ENCODE data around the gene MFSD6.
"Not testable (repeated sequence)": the region's sequence is repeated elsewhere in the genome, so short reads cannot be mapped to it uniquely, and the experiment has no call there.

The MFSD6 gene

GRCh38 chr2:190466819-190467446 lies 58.8 kb downstream of the MFSD6 start:
- peak; percentile 11 for DNase-seq (ENCODE audit: low read depth)

DNA sequence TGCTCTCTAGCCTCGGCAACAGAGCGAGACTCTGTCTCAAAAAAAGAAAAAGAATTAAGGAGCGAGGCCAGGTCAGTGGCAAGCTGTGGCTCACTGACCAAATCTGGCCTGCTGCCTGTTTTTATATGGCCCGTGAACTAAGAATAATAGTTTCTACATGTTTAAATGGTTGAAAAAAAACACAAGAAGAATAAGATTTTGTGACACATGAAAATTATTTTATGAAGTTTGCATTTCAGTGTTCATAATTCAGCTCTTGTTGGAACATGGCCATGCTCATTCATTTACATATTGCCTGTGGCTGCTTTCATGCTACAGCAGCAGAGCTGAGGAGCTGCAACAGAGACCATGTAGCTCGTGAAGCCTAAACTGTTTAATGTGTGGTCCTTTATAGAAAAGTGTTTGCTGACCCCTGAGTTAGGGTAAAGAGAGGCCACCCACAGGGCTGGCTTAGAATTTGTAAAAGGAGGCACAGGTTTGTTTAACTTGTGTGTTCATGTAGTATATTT lies 59.5 kb downstream of the MFSD6 start:
- no peak for DNase-seq (ENCODE audit: low read depth)

- not testable (repeated sequence) for DNase-seq (ENCODE audit: low read depth)
These were observed 60.2 kb downstream of the MFSD6 start for GRCh38 chr2:190468354-190468753.

DNA sequence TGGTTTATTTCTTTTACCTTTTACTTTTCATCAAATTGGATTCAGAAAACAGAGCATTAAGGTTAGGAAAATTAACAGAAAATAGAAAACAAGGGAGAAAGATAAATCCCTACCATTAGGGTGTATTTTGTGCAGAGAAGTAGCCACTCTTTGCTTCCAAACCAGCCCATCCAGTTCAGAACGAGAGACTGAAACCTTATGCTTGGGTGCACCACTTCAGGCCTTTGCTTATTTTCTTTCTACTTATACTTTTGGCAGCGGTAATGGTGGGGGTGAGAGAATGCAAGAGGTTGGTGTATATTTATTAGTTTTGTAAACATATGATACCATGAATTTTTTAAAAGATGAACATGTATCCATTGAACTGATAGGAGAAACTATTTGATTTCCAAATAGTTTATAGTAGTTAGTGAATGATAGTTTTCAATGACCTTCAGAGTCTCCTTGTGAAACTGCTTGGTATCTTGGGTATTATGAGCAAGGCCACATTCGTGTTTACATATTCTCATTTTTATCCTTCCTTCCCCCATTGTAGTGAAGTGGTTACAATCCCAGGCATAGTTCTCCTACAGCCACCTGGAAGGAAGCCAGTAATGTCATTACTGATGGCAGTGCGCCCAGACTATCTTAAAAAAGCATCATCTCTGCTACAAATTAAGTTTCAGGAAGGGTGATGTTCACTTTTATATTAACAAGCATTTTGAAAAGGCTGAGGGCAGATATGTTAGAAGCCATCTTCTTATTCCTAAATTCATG lies 60.8 kb downstream of the MFSD6 start:
- DNase-seq (ENCODE audit: low read depth) = peak; percentile 93

DNA sequence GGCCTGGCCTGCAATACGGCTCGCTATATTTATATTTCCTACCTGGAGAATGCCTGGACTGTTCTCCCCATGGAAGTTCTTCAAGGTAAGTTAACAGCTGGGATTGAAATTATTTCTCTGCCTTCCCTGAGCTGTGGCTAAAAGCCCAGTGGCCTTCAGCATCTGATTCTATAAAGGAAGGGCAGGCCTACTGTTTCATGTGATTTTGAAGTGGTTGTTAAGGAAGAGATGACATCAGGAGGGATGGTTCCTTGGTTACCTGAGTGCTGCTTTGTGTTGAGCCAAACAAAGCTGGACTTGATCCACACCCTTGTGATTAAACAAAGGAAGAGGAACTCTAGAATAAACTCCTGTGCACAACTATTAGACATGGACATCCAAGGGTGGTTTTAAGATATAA lies 61.6 kb downstream of the MFSD6 start:
- DNase-seq (ENCODE audit: low read depth) = peak; percentile 43

GRCh38 chr2:190470256-190470826 lies 62.2 kb downstream of the MFSD6 start:
- DNase-seq (ENCODE audit: low read depth) = no peak

DNA sequence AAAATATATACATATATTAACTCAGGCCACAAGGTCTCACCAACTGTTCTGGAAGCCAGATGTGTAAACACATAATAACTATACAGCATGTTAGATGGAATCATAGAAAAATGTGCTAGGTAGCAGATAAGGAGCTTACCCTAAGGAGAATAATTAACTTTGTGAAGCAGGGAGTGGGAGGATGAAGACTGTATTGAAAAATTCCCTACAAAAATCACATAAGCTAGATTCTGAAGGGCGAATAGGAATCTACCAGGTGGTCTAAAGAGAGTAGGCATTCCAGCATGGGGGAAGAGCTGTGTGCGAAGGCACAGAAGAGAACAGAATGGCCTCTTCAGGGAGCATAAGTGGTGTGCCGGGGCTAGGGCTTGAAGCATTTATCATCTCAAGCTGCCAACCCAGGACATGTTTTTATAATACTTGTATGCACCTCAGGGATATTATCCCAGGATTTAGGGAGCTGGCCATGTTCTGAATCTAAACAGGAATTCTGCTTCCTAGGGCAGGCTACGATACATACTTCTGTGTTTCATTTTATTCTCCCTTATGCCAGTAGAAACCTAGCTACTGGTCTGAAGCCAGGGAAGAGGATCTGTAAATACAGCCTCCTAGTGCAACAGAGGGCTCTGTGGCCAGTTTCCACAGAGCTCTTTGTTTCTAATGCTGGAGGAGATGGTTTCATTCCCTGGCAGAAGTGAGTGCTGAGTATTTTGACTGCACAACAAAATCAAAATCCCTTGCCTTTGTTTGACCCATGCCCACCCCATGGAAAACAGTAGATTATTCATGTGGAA lies 69.7 kb downstream of the MFSD6 start:
- DNase-seq (ENCODE audit: low read depth) = no peak

- DNase-seq (ENCODE audit: low read depth) = no peak
These were observed 70.5 kb downstream of the MFSD6 start for GRCh38 chr2:190478572-190479195.

- DNase-seq (ENCODE audit: low read depth) = no peak
These were observed 73.2 kb downstream of the MFSD6 start for GRCh38 chr2:190481339-190481738.

GRCh38 chr2:190482451-190482850 lies 74.3 kb downstream of the MFSD6 start:
- DNase-seq (ENCODE audit: low read depth) = no peak

GRCh38 chr2:190486037-190486623 lies 78.0 kb downstream of the MFSD6 start:
- DNase-seq (ENCODE audit: low read depth) = no peak

GRCh38 chr2:190488516-190489233 lies 80.5 kb downstream of the MFSD6 start:
- DNase-seq (ENCODE audit: low read depth) = no peak

DNA sequence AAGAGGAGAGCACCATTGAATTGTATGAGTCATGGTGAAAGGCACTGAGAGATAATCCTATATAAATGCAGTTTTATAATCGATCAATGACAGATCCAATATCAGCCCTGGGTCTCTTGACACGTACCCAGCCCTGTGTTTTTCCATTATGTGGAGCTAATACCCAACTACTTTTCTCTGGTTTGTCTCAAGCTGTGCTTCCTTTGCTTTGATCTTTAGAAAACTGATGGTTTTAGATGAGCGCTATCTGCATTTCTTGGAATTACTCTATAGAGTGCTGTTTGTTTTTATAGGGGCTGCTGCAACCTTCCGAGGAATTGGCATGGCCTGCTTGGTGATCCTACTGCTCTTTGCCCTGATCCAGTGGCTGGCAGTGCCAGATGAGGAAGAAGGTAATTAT lies 81.3 kb downstream of the MFSD6 start:
- no peak for DNase-seq (ENCODE audit: low read depth)

GRCh38 chr2:190490502-190490901 lies 82.3 kb downstream of the MFSD6 start:
- DNase-seq (ENCODE audit: low read depth) = no peak

DNA sequence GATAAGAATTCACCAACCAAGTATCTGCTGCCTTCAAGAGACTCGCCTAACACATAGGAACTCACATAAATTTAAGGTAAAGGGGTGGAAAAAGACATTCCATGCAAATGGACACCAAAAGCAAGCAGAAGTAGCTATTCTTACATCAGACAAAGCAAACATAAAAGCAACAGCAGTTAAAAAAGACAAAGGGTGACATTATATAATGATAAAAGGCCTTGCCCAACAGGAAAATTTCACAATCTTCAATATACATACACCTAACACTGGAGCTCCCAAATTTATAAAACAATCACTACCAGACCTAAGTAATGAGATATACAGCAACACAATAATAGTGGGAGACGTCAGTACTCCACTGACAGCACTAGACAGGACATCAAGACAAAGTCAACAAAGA lies 84.9 kb downstream of the MFSD6 start:
- DNase-seq (ENCODE audit: low read depth) = no peak

DNA sequence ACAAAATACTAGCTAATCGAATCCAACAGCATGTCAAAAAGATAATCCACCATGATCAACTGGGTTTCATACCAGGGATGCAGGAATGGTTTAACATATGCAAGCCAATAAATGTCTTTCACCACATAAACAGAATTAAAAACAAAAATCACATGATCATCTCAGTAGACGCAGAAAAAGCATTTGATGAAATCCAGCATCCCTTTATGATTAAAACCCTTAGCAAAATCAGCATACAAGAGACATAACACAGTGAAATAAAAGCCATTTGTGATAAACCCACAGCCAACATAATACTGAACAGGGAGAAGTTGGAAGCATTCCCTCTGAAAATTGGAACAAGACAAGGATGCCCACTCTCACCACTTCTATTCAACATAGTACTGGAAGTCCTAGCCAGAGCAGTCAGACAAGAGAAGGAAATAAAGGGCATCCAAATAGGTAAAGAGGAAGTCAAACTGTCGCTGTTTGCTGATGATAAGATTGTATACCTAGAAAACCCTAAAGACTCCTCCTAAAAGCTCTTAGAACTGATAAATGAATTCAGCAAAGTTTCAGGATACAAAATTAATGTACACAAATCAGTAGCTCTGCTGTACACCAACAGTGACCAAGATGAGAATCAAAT lies 86.6 kb downstream of the MFSD6 start:
- not testable (repeated sequence) for DNase-seq (ENCODE audit: low read depth)

- no peak for DNase-seq (ENCODE audit: low read depth)
These were observed 89.3 kb downstream of the MFSD6 start for GRCh38 chr2:190497428-190497827.

- no peak for DNase-seq (ENCODE audit: low read depth)
These were observed 91.1 kb downstream of the MFSD6 start for GRCh38 chr2:190499273-190499672.

DNA sequence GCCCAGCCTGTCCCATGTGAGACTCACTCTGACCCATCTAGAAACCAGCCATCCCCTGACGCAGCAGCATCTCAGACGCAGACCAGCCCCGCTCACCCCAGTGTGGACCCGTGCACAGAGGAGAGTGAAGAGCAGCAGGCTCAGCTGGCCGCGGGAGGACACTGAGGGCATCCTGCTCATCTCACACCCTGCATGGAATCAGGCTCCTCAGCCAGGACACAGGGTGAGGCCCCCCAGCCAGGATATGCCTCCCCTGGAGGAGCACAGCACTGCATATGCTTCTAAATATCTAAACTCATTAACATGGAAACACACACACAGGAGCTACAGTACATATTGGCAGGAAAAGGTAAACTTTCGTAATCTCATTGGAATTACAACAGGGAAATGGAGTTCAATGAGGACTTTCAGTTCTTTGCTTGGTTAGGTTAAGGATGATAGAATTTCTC lies 91.9 kb downstream of the MFSD6 start:
- DNase-seq (ENCODE audit: low read depth) = no peak

GRCh38 chr2:190501231-190501630 lies 93.1 kb downstream of the MFSD6 start:
- no peak for DNase-seq (ENCODE audit: low read depth)
